ENCODE results near the gene DCC.

DNA sequence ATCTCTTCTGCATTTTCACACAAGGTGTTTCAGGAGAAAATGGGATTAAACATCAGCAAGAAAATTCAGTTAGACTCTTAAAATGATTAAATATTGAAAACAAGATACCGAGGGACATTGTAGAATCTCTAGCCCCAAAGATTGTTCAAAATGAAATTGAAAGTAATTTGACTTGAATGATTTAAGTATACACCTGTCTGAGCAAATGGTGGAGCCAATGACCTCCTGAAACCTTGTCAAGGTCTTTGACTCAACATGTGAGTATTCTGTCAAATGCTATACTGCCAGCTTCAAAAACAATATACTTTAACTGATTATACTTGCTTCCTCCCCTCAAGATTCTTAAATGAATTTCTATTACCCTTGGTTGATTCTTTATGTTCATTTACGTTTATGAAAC is 411.0 kb downstream of the DCC start:
- TF ChIP-seq CTCF (IDR thresholded peaks at IDR 0.05) = no peak
- TF ChIP-seq EZH2 (IDR thresholded peaks at IDR 0.05; ENCODE audit: borderline replicate concordance, insufficient read depth, low read depth, low read length, poor library complexity, severe bottlenecking) = no peak

Data from B cell (primary cell).